ENCODE results near the gene UGT2A1.

GRCh38 chr4:69650872-69651271, 2.2 kb downstream of the UGT2A1 start:
- TF ChIP-seq CTCF (IDR thresholded peaks at IDR 0.05) (no peak), POLR2A (IDR thresholded peaks at IDR 0.05) (no peak)
